Measurements from ENCODE around the gene GNRH2. TPM values are rescaled to one million over a fixed set of nuclear protein-coding genes. Genes with fewer than 3 reads are reported as not detected.

The GNRH2 gene, protein sequence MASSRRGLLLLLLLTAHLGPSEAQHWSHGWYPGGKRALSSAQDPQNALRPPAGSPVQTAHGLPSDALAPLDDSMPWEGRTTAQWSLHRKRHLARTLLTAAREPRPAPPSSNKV
- total RNA-seq (2022; extraction: Qiagen RNA extraction; ENCODE audit: low read depth) = 0.29 to 0.59 TPM (median 0.32 TPM) in 4 of 5 replicates, not detected in the other

DNA sequence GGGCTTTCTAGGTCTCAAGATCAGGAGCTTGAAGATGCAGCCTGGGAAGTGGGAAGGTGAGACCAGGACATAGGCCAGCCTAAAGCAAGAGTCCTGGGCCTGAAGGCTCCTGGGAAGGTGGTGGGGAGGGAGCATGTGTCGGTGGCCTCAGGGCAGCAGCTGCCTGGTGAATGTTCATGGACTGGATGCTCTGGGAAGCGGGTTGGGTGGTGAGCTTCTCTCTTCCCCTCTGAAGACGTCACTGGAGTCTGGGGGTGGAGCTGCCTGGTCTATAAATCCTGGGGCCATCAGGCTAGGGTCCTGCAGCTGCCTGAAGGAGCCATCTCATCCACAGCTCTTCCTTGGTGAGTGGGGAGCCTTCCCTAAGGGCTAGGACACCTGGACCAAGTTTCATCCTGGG lies at the start of gene GNRH2:
Gene GNRH2 (plus strand): TSS at position 301 of the 400 bp plus-strand sequence. CDS start 793 bp downstream, outside the sequence.

DNA sequence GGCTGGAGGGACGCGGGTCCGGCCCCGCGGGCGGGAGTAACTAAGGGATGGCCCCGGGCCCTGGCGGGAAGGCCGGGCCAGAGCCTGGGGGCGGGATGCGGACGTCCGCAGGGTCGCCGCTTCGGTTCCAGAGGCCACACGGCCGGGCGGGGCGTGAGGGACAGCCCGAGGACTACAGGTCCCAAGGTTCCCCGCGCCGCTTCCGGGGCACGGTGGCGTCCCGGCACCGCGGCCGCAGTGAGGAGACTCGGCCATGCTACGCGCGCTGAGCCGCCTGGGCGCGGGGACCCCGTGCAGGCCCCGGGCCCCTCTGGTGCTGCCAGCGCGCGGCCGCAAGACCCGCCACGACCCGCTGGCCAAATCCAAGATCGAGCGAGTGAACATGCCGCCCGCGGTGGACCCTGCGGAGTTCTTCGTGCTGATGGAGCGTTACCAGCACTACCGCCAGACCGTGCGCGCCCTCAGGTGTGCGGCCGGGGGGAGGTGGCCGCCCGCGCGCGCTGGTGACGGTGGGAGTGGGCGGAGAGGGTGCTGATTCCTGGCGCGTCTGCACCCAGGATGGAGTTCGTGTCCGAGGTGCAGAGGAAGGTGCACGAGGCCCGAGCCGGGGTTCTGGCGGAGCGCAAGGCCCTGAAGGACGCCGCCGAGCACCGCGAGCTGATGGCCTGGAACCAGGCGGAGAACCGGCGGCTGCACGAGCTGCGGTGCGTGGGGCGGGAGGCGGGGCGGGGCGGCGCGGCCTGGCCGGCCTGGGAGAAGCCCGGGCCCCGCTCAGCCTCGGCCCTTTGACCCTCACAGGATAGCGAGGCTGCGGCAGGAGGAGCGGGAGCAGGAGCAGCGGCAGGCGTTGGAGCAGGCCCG lies 2.6 kb downstream of the GNRH2 start, which contains the start of gene MRPS26:
Gene MRPS26 (plus strand): TSS at position 237 of the 861 bp plus-strand sequence. CDS start 17 bp downstream, at position 254.

DNA sequence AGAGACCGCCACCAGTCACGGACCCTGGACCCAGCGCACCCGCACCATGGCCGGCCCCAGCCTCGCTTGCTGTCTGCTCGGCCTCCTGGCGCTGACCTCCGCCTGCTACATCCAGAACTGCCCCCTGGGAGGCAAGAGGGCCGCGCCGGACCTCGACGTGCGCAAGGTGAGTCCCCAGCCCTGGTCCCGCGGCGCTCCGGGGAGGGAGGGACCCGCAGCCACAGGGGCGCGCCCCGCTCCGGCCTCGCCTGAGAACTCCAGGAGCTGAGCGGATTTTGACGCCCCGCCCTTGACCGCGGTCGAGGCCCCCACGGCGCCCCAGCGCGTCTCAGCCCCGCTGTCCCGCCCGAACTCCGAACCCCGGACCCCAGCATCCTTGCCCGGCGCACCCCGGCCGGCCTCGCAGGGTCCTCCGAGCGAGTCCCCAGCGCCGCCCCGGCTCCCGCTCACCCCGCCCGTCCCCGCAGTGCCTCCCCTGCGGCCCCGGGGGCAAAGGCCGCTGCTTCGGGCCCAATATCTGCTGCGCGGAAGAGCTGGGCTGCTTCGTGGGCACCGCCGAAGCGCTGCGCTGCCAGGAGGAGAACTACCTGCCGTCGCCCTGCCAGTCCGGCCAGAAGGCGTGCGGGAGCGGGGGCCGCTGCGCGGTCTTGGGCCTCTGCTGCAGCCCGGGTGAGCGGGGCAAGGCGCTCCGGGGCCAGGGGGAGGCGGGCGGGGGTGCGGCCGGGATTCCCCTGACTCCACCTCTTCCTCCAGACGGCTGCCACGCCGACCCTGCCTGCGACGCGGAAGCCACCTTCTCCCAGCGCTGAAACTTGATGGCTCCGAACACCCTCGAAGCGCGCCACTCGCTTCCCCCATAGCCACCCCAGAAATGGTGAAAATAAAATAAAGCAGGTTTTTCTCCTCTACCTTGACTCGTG lies 28.4 kb downstream of the GNRH2 start, which contains the start of gene OXT:
Gene OXT (plus strand): TSS at position 11 of the 920 bp plus-strand sequence. CDS start 36 bp downstream, at position 47.

DNA sequence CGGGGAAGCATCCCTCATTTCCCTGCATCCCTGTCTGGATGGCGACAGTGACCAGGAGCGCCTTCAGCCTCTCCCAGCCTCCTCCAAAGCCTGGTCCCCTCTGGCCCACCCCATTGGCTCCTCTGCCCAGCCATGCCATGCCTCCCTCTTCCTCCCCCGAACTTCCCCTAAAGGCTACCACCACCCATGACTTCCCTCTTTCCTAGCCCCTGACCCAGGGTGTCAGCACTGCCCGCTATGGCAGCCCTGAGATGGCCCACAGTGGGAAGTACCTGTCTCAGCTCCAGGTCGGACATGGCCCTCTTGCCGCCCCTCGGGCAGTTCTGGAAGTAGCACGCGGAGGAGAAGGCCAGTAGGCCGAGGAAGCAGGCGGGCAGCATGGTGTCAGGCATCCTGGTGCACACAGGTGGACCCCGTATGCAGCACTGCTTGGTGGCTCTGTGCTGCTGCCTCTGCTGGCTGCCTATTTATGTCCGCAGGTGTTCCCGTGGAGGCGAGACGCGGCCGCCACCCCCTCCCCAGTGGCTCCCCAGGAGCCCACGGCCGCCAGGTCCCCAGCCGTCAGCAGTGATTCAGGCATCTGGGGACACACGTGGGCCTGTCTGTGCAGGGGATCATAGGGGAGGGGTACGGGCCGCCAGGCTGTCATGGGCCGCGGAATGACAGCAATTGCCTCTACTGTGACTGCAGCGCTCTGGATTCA lies 41.0 kb downstream of the GNRH2 start, which contains the start of gene AVP:
Gene AVP (minus strand): TSS at position 442 of the 703 bp plus-strand sequence. CDS start 50 bp downstream, at position 392.

Other genes starting within 250 kb of the GNRH2 start
- not detected in 5 replicates for gene CPXM1, start 243.0 kb upstream of the GNRH2 start, total RNA-seq (2022; extraction: Qiagen RNA extraction; ENCODE audit: low read depth)
- 0.46 to 0.96 TPM (median 0.50 TPM) in 3 of 5 replicates, not detected in the others for gene C20orf141, start 228.6 kb upstream of the GNRH2 start, total RNA-seq (2022; extraction: Qiagen RNA extraction; ENCODE audit: low read depth)
- gene TMEM239, start 227.3 kb upstream of the GNRH2 start, total RNA-seq (2022; extraction: Qiagen RNA extraction; ENCODE audit: low read depth) = 0.06 TPM in 1 of 5 replicates, not detected in the others
- gene PCED1A, start 203.0 kb upstream of the GNRH2 start, total RNA-seq (2022; extraction: Qiagen RNA extraction; ENCODE audit: low read depth) = 19.5 to 28.3 TPM (median 26.1 TPM) in 5 replicates
- gene VPS16, start 202.9 kb upstream of the GNRH2 start, total RNA-seq (2022; extraction: Qiagen RNA extraction; ENCODE audit: low read depth) = 24.4 to 34.4 TPM (median 31.4 TPM) in 5 replicates
- gene PTPRA, start 170.1 kb upstream of the GNRH2 start, total RNA-seq (2022; extraction: Qiagen RNA extraction; ENCODE audit: low read depth) = 33.2 to 38.4 TPM (median 37.4 TPM) in 5 replicates
- gene MRPS26, start 2.4 kb downstream of the GNRH2 start, total RNA-seq (2022; extraction: Qiagen RNA extraction; ENCODE audit: low read depth) = 118 to 154 TPM (median 150 TPM) in 5 replicates
- not detected in 5 replicates for gene OXT, start 28.0 kb downstream of the GNRH2 start, total RNA-seq (2022; extraction: Qiagen RNA extraction; ENCODE audit: low read depth)
- not detected in 5 replicates for gene AVP, start 41.1 kb downstream of the GNRH2 start, total RNA-seq (2022; extraction: Qiagen RNA extraction; ENCODE audit: low read depth)
- gene FASTKD5, start 116.2 kb downstream of the GNRH2 start, total RNA-seq (2022; extraction: Qiagen RNA extraction; ENCODE audit: low read depth) = 47.4 to 51.1 TPM (median 50.0 TPM) in 5 replicates
- 3.9 to 5.3 TPM (median 4.8 TPM) in 5 replicates for gene UBOX5, start 116.2 kb downstream of the GNRH2 start, total RNA-seq (2022; extraction: Qiagen RNA extraction; ENCODE audit: low read depth)
- gene LZTS3, start 129.9 kb downstream of the GNRH2 start, total RNA-seq (2022; extraction: Qiagen RNA extraction; ENCODE audit: low read depth) = 3.6 to 4.1 TPM (median 4.1 TPM) in 5 replicates
- gene DDRGK1, start 161.1 kb downstream of the GNRH2 start, total RNA-seq (2022; extraction: Qiagen RNA extraction; ENCODE audit: low read depth) = 77.7 to 101 TPM (median 92.0 TPM) in 5 replicates
- 126 to 142 TPM (median 136 TPM) in 5 replicates for gene ITPA, start 165.9 kb downstream of the GNRH2 start, total RNA-seq (2022; extraction: Qiagen RNA extraction; ENCODE audit: low read depth)
- 7.9 to 10.2 TPM (median 9.2 TPM) in 5 replicates for gene SLC4A11, start 195.6 kb downstream of the GNRH2 start, total RNA-seq (2022; extraction: Qiagen RNA extraction; ENCODE audit: low read depth)